K562 (cell line): ENCODE data around the gene BANK1. TPM values are rescaled to one million over a fixed set of nuclear protein-coding genes. Genes with fewer than 3 reads are reported as not detected.

Experiments used
- ATAC-seq: fragments of 200-7000 bp; cut with Tn5 transposase; 3 replicates; pipeline ENCODE4 v1.9.1; 2020; ENCODE audit warnings: moderate library complexity
- BruUV-seq: library from RNA; stranded (reverse); fragments of 400-500 nt; replicated peaks from 2 replicates; lab custom pipeline; 2021; lab: Mats Ljungman, UMichigan
- CTCF ChIA-PET: fragments of 300-600 bp; formaldehyde crosslinking; extraction: SDS; loops from one replicate; lab custom pipeline; 2021; ENCODE audit warnings: low intra/inter-chr PET ratio; lab: Yijun Ruan, JAX
- POLR2A ChIA-PET: fragments of 300-600, 350-650 bp; sonication (Branson Sonifier 250); formaldehyde crosslinking; extraction: SDS; loops from one replicate; lab custom pipeline; 2021; ENCODE audit warnings: antibody characterized with exemption, inconsistent platforms; lab: Yijun Ruan, JAX
- DNase-seq, 4 experiments: peaks; one replicate each; pipeline versions ENCODE4 v3.0.0 to v3.0.0-alpha.2; 2011 to 2018; ENCODE audit warnings: low spot score in 3 of 4, mixed read lengths in 3 of 4; ENCODE audit errors: extremely low read depth in 1 of 4
- FAIRE-seq: peaks from 2 replicates; lab custom pipeline; 2011; peaks lifted over from hg19 to GRCh38; lab: Jason Lieb, UNC
- H2AFZ ChIP-seq: 2 replicates; pipeline ENCODE4 v1.6.0; 2011; ENCODE audit warnings: low read depth, low read length, control low read depth, inconsistent platforms
- H3K27ac ChIP-seq: fragments of 200-600 bp; 3 replicates; pipeline ENCODE4 v1.8.0; 2011; ENCODE audit warnings: low read depth, mild to moderate bottlenecking, control low read depth, inconsistent platforms, low read length, moderate library complexity, mixed read lengths; ENCODE audit errors: extremely low read depth
- H3K27me3 ChIP-seq, 2 experiments: fragments of 300-600 bp in 1 of 2; 2 replicates in 1 of 2; 3 replicates in 1 of 2; pipeline versions ENCODE4 v1.6.0 to v1.8.0; 2011; ENCODE audit warnings: inconsistent platforms in 2 of 2, low read length in 2 of 2, mild to moderate bottlenecking in 1 of 2, mixed read lengths in 1 of 2, moderate library complexity in 1 of 2; ENCODE audit not compliant: control insufficient read depth in 2 of 2, insufficient read depth in 2 of 2
- H3K36me3 ChIP-seq: fragments of 300-600 bp; 3 replicates; pipeline ENCODE4 v1.8.0; 2011; ENCODE audit warnings: mild to moderate bottlenecking, low read length, inconsistent platforms; ENCODE audit not compliant: control insufficient read depth, insufficient read depth
- H3K4me1 ChIP-seq, 2 experiments: fragments of 200-600 bp in 1 of 2; replicated peaks in 1 of 2; 2 replicates in 1 of 2; 3 replicates in 1 of 2; pipeline versions ENCODE4 v1.5.1 to v1.8.0; 2011; ENCODE audit warnings: inconsistent platforms in 2 of 2, low read length in 2 of 2, mild to moderate bottlenecking in 1 of 2, mixed read lengths in 1 of 2, moderate library complexity in 1 of 2; ENCODE audit not compliant: control insufficient read depth in 2 of 2, insufficient read depth in 2 of 2
- H3K4me2 ChIP-seq: 2 replicates; pipeline ENCODE4 v1.6.1; 2011; ENCODE audit warnings: low read length, control low read depth, inconsistent platforms, mixed read lengths; ENCODE audit not compliant: insufficient read depth
- H3K4me3 ChIP-seq: fragments of 200-600 bp; sonication (generic), shearing (Covaris generic); 2 replicates; pipeline ENCODE4 v1.5.1; 2016; ENCODE audit warnings: control low read depth, inconsistent platforms
- H3K79me2 ChIP-seq: fragments of 200-600 bp; 3 replicates; pipeline ENCODE4 v1.8.0; 2011; ENCODE audit warnings: low read length, inconsistent platforms; ENCODE audit not compliant: control insufficient read depth, insufficient read depth
- H3K9ac ChIP-seq, 2 experiments: 2 replicates each; pipeline versions ENCODE4 v1.6.0 to v1.6.1; 2011; ENCODE audit warnings: low read depth in 2 of 2, low read length in 2 of 2, control low read depth in 1 of 2, inconsistent platforms in 1 of 2, mild to moderate bottlenecking in 1 of 2, mixed read lengths in 1 of 2; ENCODE audit not compliant: insufficient read depth in 1 of 2
- H3K9me1 ChIP-seq: one replicate; pipeline ENCODE4 v1.6.0; 2011; ENCODE audit warnings: inconsistent platforms, mild to moderate bottlenecking, low read length, moderate library complexity; ENCODE audit not compliant: control insufficient read depth, insufficient read depth
- H3K9me3 ChIP-seq: replicated peaks from 2 replicates; pipeline ENCODE4 v1.5.1; 2011; ENCODE audit warnings: low read depth, low read length, inconsistent platforms; ENCODE audit not compliant: control insufficient read depth, insufficient read depth
- H4K20me1 ChIP-seq: replicated peaks from 2 replicates; pipeline ENCODE4 v1.6.1; 2011; ENCODE audit warnings: low read length, inconsistent platforms, mixed read lengths; ENCODE audit not compliant: control insufficient read depth, insufficient read depth
- E2F4 ChIP-seq: sonication (generic); formaldehyde crosslinking; IDR thresholded peaks from 2 replicates; pipeline ENCODE4 v1.8.0; 2022; ENCODE audit warnings: mild to moderate bottlenecking, low read depth, missing genetic modification reagents
- HMBOX1 ChIP-seq: sonication (generic); IDR thresholded peaks from 2 replicates; pipeline ENCODE4 v1.6.1; 2016
- MNT ChIP-seq, 2 experiments: fragments of 450-650 bp; conservative IDR thresholded peaks; 2 replicates each; pipeline ENCODE4 v1.6.1; 2017; ENCODE audit warnings: mild to moderate bottlenecking in 2 of 2, moderate library complexity in 2 of 2
- SAFB ChIP-seq: fragments of 200-400 bp; formaldehyde crosslinking; IDR thresholded peaks from 2 replicates; pipeline ENCODE4 v1.6.1; 2017; ENCODE audit warnings: low read depth, low read length, borderline replicate concordance
- STAT6 ChIP-seq: sonication (generic); formaldehyde crosslinking; IDR thresholded peaks from 2 replicates; pipeline ENCODE4 v1.8.1; 2023; ENCODE audit warnings: mild to moderate bottlenecking, missing genetic modification reagents
- TAL1 ChIP-seq: fragments of 450-650 bp; IDR thresholded peaks from 2 replicates; pipeline ENCODE4 v1.6.1; 2016; ENCODE audit warnings: mild to moderate bottlenecking
- TCF7 ChIP-seq: sonication (generic); IDR thresholded peaks from 2 replicates; pipeline ENCODE4 v1.6.1; 2016; ENCODE audit warnings: antibody characterized with exemption, borderline replicate concordance
- WGBS: fragments of 100-300 bp; shearing (Covaris generic); methylation state at CpG from one replicate; pipeline ENCODE4 v1.1.6; 2016; ENCODE audit warnings: low coverage, mixed read lengths; ENCODE audit not compliant: insufficient coverage; ENCODE audit errors: missing lambda C conversion rate; 5-methylcytosine and 5-hydroxymethylcytosine counted together
- in situ Hi-C: fragments of 300-500 bp; cut with MboI; formaldehyde crosslinking; loops from 4 replicates; pipeline ENCODE4 v1.15.0; 2018; ENCODE audit warnings: inconsistent platforms, mixed read lengths
- intact Hi-C: fragments of 100-400 bp; cut with micrococcal nuclease; formaldehyde crosslinking; loops from 2 replicates; pipeline ENCODE4 v1.14.2; 2022
- polyA plus RNA-seq, 8 experiments: library from polyadenylated mRNA; depleted of rRNA in 4 of 8; stranded (reverse) in 5 of 8; unstranded in 3 of 8; fragments of >200 nt; fragmentation: Nextera tagmentation in 2 of 8; fragmentation: Illumina TruSeq in 1 of 8; extraction: Ambion mirVana in 2 of 8; extraction: Trizol in 1 of 8; gene quantifications; 2 replicates each; pipeline versions ENCODE4 v1.2.1 to v1.2.3, GENCODE V29; 2011 to 2014; ENCODE audit warnings: inconsistent platforms in 1 of 8, missing spikeins in 1 of 8
- total RNA-seq, 7 experiments: library from RNA; depleted of rRNA in 6 of 7; stranded (reverse); fragments of >200 nt in 6 of 7; fragmentation: Illumina TruSeq in 2 of 7; extraction: Trizol in 2 of 7; gene quantifications; 2 replicates each; pipeline versions ENCODE4 v1.2.1 to v1.2.3, GENCODE V29; 2011 to 2021; ENCODE audit warnings: low replicate concordance in 1 of 7

The BANK1 gene
- total and polyA plus RNA-seq, 9 of the 15 experiments (the other 6 are each of a cell fraction or from before 2014, with no cell fraction given) = not detected

GRCh38 chr4:101864660-101865059, 74.1 kb downstream of the BANK1 start:
- intact Hi-C loops = no loop called here

More at GRCh38 chr4:101864660-101865059, 74.1 kb downstream of the BANK1 start:
- no peak for DNase-seq
- Histone ChIP-seq H3K27ac (no peak overlapping the region), H3K27me3 (no peaks in the 10 kb centered on the region), H2AFZ (no peak overlapping the region)
- in situ Hi-C loops = no loop called here
- no peak for TF ChIP-seq MNT (conservative IDR thresholded peaks at IDR 0.05)
- TF ChIP-seq STAT6 (CRISPR knock-in tag) = no peak
- TF ChIP-seq SAFB = no peak
- TF ChIP-seq HMBOX1 = no peak
- TF ChIP-seq E2F4 (CRISPR knock-in tag) = no peak
- TF ChIP-seq TAL1 = no peak
- TF ChIP-seq TCF7 = no peak
- TF ChIP-seq, all 486 proteins: peak for 0
- WGBS = 0% methylated on average over 2 of the region's 2 CpGs
- no peak for FAIRE-seq
- ChIA-PET POLR2A (no interaction called here), CTCF (no interaction called here)
- Histone ChIP-seq H3K36me3 (no peaks in the 10 kb centered on the region), H3K9me3 (no peaks in the 10 kb centered on the region), H3K4me2 (no peak overlapping the region), H3K4me3 (no peak overlapping the region), H3K9me1 (no peaks in the 10 kb centered on the region), H3K4me1 (no peaks in the 10 kb centered on the region), H3K9ac (no peak overlapping the region), H3K79me2 (no peaks in the 10 kb centered on the region), H4K20me1 (no peaks in the 10 kb centered on the region)
- ATAC-seq = no peak
- no TSS peak for BruUV-seq
